ENCODE measurements around the gene HOXC10.

GRCh38 chr12:53991077-53991460 lies 6.1 kb downstream of the HOXC10 start:
- no peak for TF ChIP-seq CTCF (IDR thresholded peaks at IDR 0.05; ENCODE audit: low read depth, low read length)
- TF ChIP-seq EZH2phosphoT487 (IDR thresholded peaks at IDR 0.05; ENCODE audit: low read depth), result no peak
